Bronchial epithelial cell (primary cell): ENCODE data around the gene ECT2. TPM values are rescaled to one million over a fixed set of nuclear protein-coding genes. Genes with fewer than 3 reads are reported as not detected.
A peak's percentile ranks its signal among the peaks of the same experiment; 100 is the strongest.
"Not testable (repeated sequence)": the region's sequence is repeated elsewhere in the genome, so short reads cannot be mapped to it uniquely, and the experiment has no call there.

Source experiments
- DNase-seq: peaks from one replicate; pipeline ENCODE4 v3.0.0-alpha.2; 2010; ENCODE audit warnings: low read depth
- FAIRE-seq: peaks from 2 replicates; lab custom pipeline; 2011; peaks lifted over from hg19 to GRCh38; lab: Jason Lieb, UNC
- H3K27me3 ChIP-seq: 2 replicates; pipeline ENCODE4 v1.5.1; 2011; ENCODE audit warnings: low read length; ENCODE audit not compliant: control insufficient read depth, insufficient read depth
- H3K36me3 ChIP-seq: 2 replicates; pipeline ENCODE4 v1.5.1; 2011; ENCODE audit warnings: low read length; ENCODE audit not compliant: control insufficient read depth, insufficient read depth
- H3K4me3 ChIP-seq: 2 replicates; pipeline ENCODE4 v1.5.1; 2011; ENCODE audit warnings: mild to moderate bottlenecking, low read depth, low read length, control low read depth
- total RNA-seq: library from RNA; depleted of rRNA; stranded (reverse); fragments of >200 nt; gene quantifications from 2 replicates; pipeline ENCODE4 v1.2.1, GENCODE V29; 2014
- TF ChIP-seq, protein P1 (sequence below): IDR thresholded peaks from 2 replicates; pipeline ENCODE4 v1.5.1; 2011; ENCODE audit warnings: mild to moderate bottlenecking, moderate library complexity, low read length, control low read depth, inconsistent platforms; ENCODE audit not compliant: insufficient read depth, severe bottlenecking

Gene ECT2
- total RNA-seq, 1 donor from 2014 or later, result 9.0 TPM

DNA sequence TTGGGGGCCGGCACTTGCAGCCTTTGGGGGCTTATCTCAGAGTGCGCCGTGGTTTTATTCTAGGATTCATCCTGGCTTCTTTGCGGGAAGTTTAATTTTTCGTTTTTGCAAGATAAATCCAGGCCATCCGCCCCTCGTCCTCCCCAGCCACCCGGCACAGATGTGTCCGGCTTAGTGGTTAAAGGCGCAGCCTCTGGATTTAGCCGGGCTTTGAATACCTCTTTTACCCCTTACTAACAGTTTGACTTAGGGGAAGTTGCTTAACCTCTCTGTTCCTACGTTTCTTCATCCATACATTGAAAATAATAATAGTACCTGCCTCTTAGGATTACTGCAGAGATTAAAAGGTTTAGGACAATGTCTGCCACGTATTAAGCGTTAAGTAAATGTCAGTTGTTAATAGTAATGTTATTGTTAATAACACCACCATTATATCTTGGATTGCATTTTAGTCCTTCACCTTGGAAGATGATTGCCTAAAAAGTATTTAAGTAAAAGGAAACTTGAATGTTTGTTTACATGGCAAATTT is 714 bp downstream of the ECT2 start:
- peak; percentile 27 for DNase-seq
- Histone ChIP-seq H3K4me3 (peak overlapping the region; percentile 92), H3K27me3 (no peaks in the 10 kb centered on the region), H3K36me3 (no peaks in the 10 kb centered on the region)
- no peak for FAIRE-seq
- TF ChIP-seq, protein P1, sequence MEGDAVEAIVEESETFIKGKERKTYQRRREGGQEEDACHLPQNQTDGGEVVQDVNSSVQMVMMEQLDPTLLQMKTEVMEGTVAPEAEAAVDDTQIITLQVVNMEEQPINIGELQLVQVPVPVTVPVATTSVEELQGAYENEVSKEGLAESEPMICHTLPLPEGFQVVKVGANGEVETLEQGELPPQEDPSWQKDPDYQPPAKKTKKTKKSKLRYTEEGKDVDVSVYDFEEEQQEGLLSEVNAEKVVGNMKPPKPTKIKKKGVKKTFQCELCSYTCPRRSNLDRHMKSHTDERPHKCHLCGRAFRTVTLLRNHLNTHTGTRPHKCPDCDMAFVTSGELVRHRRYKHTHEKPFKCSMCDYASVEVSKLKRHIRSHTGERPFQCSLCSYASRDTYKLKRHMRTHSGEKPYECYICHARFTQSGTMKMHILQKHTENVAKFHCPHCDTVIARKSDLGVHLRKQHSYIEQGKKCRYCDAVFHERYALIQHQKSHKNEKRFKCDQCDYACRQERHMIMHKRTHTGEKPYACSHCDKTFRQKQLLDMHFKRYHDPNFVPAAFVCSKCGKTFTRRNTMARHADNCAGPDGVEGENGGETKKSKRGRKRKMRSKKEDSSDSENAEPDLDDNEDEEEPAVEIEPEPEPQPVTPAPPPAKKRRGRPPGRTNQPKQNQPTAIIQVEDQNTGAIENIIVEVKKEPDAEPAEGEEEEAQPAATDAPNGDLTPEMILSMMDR, result no peak

DNA sequence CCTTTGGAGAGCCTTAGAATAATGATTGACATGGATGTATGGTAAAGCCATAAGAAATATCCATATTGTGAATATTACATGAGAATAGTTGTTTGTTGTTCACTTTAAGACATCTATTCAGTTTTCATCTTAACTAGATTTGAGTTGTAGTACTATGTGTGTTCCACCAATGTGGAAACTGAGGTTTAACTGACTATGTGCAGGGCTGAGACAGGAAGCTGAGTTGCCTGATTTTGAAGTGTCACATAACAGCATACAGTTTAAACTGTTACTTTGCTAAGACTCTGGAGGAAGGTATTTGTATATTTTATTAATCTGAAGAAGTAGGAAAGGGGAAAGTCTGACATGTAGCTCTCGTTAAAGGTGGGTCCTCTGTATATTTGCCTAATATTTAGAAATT is 2.1 kb downstream of the ECT2 start:
- FAIRE-seq (no peak), DNase-seq (no peak)
- Histone ChIP-seq H3K27me3 (no peaks in the 10 kb centered on the region), H3K4me3 (no peak overlapping the region), H3K36me3 (no peaks in the 10 kb centered on the region)
- TF ChIP-seq, protein P1, result no peak

DNA sequence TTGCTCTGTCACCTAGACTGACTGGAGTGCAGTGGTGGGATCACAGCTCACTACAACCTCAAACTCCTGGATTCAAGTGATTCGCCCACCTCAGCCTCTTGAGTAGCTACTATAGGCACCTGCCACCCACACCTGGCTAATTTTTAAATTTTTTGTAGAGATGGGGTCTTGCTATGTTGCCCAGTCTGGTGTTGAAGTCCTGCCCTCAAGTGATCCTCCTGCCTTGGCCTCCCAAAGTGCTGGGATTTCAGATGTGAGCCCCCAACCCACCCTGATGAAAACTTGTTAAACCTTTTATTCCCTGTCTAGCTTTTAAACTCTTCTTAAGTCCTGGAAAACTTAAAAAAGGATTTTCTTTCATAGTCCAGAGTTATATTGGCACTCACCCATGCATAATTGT is 2.6 kb downstream of the ECT2 start:
- TF ChIP-seq, protein P1, result no peak
- Histone ChIP-seq H3K27me3 (no peaks in the 10 kb centered on the region), H3K4me3 (no peak overlapping the region), H3K36me3 (no peaks in the 10 kb centered on the region)
- FAIRE-seq (no peak), DNase-seq (no peak)

DNA sequence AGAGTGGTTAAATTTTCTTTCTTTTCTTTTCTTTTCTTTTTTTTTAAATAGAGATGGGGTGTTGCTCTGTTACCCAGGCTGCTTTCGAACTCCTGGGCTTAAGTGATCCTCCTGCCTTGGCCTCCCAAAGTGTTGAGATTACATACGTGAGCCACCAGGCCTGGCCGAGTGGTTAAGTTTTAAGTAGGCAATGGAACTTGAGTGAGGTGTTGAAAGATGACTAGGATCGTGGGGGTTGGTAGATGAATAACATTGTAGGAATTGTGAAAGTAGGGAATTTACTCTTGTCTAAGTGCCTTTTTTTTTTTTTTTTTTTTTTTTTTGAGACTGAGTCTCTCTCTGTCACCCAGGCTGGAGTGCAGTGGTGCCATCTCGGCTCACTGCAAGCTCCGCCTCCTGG is 9.9 kb downstream of the ECT2 start:
- not testable (repeated sequence) for H3K36me3 ChIP-seq, H3K27me3 ChIP-seq, FAIRE-seq, H3K4me3 ChIP-seq
- DNase-seq, result peak; percentile 39

DNA sequence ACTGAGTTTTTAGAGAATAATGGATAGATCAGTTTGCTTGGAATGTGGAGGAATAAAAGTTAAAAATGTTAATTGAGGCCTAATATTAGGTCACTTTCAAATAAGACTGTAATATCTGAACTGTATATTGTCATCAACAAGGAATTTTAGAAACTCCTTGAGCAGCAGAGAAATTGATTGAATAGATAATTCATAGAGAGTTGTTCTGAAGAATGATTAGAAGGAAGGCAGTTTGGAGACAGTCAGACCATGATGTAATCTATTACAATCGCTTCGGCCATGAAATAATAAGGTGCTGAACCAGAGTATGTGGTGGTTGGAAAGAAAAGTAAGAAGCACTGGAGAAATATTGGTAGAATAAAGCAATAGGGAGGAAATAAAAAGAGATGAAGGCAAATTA is 15.7 kb downstream of the ECT2 start:
- Histone ChIP-seq H3K4me3 (no peak overlapping the region), H3K36me3 (peaks cover 2% of the 10 kb centered on the region), H3K27me3 (no peaks in the 10 kb centered on the region)
- TF ChIP-seq, protein P1, result no peak
- DNase-seq (no peak), FAIRE-seq (no peak)

DNA sequence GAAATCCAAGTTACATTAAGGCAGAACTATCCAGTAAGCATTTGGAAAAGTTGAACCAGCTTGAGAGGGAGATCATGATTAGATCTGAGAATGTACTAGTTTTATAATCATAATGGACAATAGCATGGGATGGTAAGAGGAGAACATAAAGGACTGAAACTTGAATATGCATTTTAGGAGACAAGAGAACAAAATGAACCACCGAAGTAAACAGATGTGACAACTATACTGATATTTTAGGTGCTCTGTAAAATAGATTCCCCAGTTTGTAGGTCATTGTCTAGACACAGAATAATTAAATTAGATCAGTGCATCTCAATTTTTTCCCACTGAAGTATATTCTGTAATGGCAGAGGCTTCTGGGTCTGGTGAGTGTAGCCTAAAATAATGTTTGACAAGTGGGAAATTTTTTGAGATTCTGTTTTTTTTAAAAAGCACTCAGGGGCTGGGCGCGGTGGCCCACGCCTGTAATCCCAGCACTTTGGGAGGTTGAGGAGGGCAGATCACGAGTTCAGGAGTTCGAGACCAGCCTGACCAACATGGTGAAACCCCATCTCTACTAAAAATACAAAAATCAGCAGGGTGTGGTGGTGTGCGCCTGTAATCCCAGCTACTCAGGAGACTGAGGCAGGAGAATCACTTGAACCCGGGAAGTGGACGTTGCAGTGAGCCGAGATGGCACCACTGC is 16.3 kb downstream of the ECT2 start:
- FAIRE-seq, result no peak
- TF ChIP-seq, protein P1, result no peak

More for the DNA sequence above, 16.3 kb downstream of the ECT2 start:
- Histone ChIP-seq H3K27me3 (no peaks in the 10 kb centered on the region), H3K4me3 (no peak overlapping the region), H3K36me3 (peaks cover 2% of the 10 kb centered on the region)
- DNase-seq, result no peak
